GM23248 (cell line): ENCODE measurements around the gene USE1.

Source experiments
- EZH2 ChIP-seq: fragments of 200-600 bp; sonication (generic); IDR thresholded peaks from 2 replicates; pipeline ENCODE4 v1.6.1; 2018; ENCODE audit warnings: antibody characterized with exemption, mild to moderate bottlenecking; ENCODE audit not compliant: insufficient read depth, poor library complexity, severe bottlenecking
- EZH2phosphoT487 ChIP-seq: fragments of 200-600 bp; sonication (generic); IDR thresholded peaks from 2 replicates; pipeline ENCODE4 v1.6.1; 2018; ENCODE audit warnings: antibody characterized with exemption, moderate library complexity, mild to moderate bottlenecking, low read depth; ENCODE audit not compliant: insufficient read depth

DNA sequence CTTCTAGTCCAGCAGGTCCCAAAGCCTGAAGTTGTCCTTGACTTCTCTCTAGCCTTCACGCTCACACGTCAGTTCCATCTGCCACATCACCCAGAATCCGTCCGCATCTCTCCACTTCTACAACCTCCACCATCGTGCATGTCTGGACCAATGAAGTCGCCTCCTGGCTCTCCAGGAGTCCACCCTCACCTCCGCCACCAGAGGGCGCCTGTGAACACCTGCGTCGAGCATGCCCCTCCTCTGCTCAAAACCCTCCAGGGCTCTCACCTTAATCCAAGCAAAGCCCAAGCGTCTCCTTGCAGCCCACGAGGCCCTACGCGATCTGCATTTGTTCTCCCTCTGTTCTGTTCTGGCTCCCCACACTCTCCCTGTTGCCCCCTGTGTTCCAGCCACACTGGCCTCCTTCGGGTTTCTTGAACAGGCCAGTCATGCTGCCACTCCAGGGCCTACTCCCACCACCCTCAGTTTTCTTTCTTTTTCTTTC, 45.7 kb downstream of the USE1 start:
- TF ChIP-seq EZH2 (no peak), EZH2phosphoT487 (no peak)
